ENCODE data around the gene ZNF823.
"Not testable (repeated sequence)": the region's sequence is repeated elsewhere in the genome, so short reads cannot be mapped to it uniquely, and the experiment has no call there.

Gene ZNF823

DNA sequence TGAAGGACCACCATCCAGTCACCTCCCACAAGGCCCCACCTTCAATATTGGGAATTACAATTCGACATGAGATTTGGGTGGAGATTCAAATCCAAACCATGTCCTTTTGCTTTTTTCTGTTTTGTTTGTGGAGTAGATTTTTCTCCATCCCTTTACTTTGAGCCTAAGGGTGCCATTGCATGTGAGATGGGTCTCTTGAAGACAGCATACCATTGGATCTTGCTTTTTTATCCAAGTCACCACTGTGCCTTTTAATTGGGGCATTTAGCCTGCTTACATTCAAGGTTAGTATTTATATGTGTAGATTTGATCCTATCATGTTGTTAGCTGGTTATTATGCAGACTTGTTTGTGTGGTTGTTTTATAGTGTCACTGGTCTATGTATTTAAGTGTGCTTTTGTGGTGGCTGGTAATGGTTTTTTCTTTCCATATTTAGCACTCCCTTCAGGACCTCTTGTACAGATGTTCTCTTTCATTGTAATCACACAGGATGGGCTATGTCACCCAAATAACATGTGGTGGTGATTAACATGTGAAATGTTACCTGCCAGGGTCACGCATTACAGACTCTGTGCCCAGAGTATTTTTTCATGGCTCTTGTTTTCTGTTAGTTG is 58.0 kb downstream of the ZNF823 start:
- DNase-seq: no peak

DNA sequence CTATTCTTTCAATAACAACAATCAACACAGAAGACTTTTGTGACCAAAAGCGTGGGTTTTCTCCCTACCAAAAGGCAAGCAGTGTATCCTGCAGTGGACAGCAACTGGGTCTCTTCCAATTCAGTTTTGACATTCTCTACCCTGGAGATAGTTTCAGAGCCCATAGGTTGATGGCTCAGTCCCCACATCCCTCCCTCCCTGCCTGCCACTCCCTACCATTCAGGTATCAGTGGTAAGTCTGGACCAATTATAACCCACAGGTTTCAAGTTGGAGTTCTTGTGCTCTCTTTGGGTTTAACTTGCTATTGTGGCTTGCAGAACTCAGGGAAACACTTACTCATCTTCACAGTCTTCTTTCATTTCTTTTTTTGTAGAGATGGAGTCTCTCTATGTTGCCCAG is 60.2 kb downstream of the ZNF823 start:
- DNase-seq: no peak

DNA sequence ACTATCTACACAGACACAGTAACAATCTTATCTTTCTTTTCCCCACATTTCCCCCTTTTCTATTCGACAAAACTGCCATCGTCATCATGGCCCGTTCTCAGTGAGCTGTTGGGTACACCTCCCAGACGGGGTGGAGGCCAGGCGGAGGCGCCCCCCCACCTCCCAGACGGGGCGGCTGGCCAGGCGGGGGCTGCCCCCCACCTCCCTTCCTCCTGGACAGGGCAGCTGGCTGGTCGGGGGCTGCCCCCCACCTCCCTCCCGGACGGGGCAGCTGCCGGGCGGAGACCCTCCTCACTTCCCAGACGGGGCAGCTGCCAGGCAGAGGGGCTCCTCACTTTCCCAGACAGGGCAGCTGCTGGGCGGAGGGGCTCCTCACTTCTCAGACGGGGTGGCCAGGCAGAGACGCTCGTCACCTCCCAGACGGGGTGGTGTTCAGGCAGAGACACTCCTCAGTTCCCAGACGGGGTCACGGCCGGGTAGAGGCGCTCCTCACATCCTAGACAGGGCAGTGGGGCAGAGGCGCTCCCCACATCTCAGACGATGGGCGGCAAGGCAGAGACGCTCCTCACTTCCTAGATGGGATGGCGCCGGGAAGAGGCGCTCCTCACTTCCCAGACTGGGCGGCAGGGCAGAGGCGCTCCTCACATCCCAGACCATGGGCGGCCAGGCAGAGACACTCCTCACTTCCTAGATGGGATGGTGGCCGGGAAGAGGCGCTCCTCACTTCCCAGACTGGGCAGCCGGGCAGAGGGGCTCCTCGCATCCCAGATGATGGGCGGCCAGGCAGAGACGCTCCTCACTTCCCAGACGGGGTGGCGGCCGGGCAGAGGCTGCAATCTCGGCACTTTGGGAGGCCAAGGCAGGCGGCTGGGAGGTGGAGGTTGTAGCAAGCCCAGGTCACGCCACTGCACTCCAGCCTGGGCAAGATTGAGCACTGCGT is 61.8 kb downstream of the ZNF823 start:
- DNase-seq: not testable (repeated sequence)

DNA sequence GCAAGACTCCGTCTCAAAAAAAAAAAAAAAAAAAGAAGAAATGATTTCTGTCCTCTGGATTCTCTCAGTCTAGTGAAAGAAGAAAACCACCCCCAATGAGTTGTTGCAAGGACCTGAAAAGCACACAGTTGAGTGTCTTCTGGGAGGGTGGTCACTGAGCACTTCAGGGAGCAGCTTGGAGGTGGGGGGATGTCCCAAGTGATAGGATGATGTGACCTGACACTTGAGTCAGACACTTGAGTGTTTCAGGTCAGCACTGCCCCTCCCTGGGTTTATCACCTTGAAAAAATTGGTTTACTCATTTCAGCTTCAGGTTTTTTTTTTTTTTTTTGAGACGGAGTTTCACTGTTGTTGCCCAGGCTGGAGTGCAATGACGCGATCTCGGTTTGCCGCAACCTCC is 63.2 kb downstream of the ZNF823 start:
- DNase-seq: no peak

DNA sequence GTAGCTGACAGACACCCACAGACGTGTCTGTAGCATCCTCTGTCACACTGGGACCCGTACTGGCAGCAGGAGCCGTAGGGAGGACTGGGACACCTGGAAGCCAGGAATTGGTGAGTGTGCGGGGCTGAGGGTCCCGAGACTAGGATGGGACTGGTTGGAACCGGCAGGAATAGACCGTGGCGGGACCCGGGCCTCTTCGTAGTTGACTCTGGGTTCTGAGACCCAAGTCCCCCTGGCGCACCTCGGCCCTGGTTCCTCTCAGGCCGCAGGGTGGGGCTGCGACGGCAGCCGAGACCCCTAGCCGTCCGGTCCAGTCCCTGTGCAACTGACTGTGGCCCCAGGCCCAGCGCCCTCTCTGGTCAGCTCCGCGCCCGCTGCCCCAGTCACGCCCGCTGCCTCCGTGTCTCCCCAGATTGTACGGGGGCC is 64.7 kb downstream of the ZNF823 start:
- no peak for DNase-seq

DNA sequence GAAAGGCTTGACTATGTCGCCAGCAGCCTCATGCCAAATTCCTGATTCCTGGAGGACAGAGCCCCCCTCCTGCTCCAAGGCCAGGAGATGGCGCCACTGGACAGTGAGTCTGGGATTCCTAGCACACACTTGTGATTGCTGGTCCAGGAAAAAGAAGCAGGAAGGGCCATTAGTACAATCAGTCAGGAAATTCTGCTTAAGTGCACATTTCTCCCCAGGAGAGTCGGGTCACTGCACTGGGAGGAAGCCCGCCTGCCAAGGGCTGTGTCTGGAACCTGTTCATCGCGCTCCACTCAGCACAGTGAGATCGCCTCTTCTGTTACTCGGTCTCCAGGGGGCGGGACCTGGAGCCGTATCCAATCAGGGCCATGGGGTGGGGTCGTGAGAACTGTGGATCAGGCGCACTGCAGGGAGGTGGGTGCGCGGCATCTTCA is 65.1 kb downstream of the ZNF823 start:
- DNase-seq: peak in 12 of 14 donors; percentile 4 to 82 (median 60)
